HG02588 (cell line): ENCODE measurements around the gene SLC9A9.

Experiments
- ATAC-seq: cut with Tn5 transposase; IDR thresholded peaks from one replicate; pipeline ENCODE4 v1.9.1; 2021; ENCODE audit warnings: mild to moderate bottlenecking, moderate library complexity; ENCODE audit not compliant: unreplicated experiment

The SLC9A9 gene

DNA sequence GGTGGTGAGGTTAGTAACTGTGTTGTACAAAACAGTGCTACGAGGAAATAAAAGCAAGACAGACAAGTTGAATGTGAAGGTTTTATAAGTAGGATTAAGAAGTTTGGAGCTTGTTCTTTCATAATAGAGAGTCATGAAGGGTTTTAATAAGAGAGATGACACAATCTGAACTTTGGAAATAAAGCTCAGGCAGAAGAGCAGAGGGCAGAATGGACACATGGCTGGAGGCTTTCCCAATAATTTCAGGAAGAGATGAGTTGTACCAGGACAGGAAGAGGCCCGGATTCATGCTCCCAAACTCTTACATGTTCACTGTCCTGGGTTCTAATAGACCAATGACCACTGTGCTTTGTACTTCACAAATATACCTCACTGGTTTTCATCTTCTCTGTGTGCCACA is 194.8 kb downstream of the SLC9A9 start:
- no peak for ATAC-seq

DNA sequence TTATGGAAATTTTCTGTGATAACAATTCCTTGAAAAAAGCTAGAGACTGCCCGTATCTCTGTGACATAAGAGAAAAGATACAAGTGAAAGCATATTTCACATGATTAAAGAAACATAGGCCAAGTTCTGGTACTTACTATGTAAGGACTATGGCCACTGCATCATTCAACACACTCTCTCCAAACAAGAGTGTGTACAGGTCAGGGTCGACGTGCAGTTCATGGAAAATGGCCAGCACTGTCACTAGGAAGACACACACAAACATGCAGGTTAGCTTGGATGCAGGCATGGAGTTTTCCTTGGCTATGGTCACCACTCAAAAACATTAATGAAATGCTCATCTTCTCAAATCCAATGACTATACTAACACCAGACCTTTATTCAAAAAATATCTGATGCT is 196.2 kb downstream of the SLC9A9 start:
- ATAC-seq, result no peak

DNA sequence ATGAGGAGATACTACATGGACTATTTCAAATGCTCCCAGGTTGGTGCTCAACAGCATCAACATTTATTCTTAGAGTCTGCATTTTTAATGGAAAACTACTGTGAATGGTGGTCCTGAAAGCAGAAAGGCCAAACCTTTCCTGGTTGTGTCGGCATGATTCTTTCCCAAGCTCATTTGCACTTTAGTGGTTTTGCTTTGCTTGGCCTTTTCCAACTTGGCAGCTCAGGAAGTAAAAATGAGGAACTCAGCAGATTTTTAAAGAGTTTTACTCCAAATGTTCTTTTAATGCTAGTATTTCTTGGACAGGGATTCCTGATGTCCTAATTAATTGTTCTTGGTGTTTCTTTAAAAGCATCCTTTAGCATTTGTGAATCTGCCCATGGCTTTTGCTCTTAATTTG is 197.4 kb downstream of the SLC9A9 start:
- ATAC-seq, result no peak

- no peak for ATAC-seq
These were observed 198.1 kb downstream of the SLC9A9 start for GRCh38 chr3:143650120-143650519.

- no peak for ATAC-seq
These were observed 199.6 kb downstream of the SLC9A9 start for GRCh38 chr3:143648708-143649107.

DNA sequence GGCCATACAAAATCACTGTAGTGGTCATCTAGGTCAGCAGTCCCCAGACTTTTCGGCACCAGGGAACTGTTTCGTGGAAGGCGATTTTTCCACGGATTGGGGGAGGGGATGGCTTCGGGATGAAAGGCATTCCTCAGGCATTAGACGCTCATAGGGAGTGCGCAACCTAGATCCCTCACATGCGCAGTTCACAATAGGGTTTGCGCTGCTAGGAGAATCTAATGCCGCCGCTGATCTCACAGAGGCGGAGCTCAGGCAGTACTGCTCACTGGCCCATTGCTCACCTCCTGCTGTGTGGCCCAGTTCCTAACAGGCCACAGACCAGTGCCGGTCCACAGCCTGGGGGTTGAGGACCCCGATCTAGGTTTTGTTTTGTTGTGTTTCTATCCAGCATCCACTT is 200.1 kb downstream of the SLC9A9 start:
- ATAC-seq, result no peak

GRCh38 chr3:143644370-143645089 is 203.7 kb downstream of the SLC9A9 start:
- ATAC-seq, result no peak

GRCh38 chr3:143643905-143644304 is 204.4 kb downstream of the SLC9A9 start:
- no peak for ATAC-seq

- ATAC-seq, result no peak
These were observed 207.5 kb downstream of the SLC9A9 start for GRCh38 chr3:143640774-143641173.

DNA sequence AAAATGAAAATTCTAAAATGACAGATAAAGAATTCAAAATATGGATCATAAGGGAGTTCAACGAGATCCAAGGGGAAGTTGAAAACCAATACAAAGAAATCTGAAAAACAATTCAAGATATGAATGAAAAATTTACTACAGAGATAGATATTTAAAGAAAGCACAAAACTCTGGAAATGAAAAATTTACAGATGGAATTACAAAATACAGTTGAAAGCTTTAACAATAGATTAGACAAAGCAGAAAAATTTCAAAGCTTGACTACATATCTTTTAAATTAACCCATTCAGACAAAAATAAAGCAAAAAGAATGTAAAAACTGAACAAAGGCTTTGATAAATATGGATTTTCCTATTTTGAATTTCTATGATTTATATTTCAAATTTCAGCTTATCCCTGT is 211.1 kb downstream of the SLC9A9 start:
- ATAC-seq, result no peak

DNA sequence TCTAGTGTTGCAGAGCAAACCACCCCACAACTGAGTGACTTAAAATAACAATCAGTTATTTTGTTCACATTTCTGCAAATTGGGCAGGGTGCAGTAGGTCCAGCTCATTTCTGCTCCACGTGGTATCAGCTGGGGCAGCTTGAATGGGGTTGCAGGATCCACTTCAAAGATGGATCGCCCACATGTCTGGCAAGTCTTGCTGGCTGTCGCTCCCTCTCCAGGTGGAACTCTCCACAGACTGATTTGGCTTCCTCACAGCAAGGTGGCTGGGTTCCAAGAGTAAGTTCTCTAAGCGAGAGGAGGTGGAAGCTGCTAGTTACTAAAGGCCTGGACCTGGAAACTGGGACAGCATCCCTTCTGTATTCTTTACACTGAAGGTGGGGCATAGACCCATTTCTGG is 213.3 kb downstream of the SLC9A9 start:
- ATAC-seq, result no peak

DNA sequence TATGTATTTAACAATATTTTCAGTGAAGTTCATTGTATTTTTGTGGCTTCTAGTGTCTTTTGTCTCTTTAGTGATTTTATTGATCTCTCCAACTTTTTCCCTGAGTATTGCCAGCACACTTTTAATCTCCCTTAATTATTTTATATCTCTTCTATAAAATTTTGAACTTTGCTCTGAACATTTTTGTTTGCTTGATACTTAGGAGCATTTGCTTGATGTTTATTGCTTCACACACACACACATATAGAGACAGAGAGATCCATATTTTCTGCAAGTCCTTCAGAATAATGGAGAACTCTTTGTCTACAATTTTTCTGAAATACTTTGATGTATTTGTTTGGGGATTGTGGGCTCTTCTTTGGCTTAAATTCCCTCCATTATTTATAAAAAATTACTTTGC is 213.8 kb downstream of the SLC9A9 start:
- ATAC-seq, result no peak

GRCh38 chr3:143633816-143634215 is 214.5 kb downstream of the SLC9A9 start:
- no peak for ATAC-seq

DNA sequence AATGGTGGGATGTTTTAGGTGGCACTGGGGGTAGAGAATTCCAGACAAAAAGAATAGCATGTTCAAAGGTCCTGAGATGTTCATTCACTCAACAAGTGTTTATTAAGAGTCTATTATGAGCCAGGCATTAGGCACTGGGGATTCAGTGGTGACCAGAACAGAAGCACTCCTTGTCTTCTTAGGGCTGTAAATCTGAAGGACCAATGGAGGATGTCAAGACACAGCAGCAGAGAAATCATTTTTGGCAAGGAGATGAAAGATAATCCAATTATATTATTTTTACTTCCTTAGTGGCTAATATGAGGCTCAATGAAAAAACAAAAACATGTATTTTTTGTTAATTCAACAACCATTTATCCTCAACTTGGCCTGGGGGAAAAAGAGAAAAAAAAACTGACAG is 218.5 kb downstream of the SLC9A9 start:
- ATAC-seq, result no peak

DNA sequence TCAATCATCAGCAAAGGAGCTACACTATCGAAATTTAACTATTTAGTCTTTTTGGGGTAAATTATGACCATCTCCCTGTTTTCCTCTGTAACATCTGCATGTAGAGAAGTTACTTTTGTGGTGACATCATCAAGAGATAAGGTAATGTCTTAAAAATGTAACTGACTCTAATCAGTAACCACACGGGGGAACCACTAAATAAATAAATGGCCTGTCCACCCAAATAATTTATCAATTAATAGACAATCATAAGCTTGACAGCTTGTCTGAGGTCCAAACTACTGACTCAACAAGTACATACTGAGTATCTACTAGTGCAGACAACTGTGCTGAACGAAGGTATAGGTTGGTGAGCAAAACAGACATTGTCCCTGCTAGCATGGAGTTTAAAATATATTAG is 219.3 kb downstream of the SLC9A9 start:
- ATAC-seq, result no peak

DNA sequence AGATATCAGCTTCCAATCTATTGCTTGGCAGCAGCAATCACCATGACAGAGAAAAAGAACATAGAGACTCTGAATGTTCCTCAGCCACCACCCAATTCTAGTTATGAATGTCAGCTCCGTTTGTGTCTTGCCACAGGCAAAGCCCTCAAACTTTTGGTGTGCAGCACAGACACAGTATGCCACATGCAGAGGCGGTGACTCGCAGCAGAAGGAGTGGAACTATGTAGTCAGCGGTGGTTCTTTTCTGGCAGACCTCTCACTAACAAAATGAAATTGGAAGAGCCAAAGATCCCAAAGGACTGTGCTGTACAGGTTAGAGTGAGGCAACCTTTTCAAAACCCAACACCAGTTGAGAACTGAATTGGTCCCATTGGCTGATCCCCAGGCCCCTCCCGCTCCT is 220.9 kb downstream of the SLC9A9 start:
- ATAC-seq, result no peak

GRCh38 chr3:143619231-143619630 is 229.0 kb downstream of the SLC9A9 start:
- ATAC-seq, result no peak

DNA sequence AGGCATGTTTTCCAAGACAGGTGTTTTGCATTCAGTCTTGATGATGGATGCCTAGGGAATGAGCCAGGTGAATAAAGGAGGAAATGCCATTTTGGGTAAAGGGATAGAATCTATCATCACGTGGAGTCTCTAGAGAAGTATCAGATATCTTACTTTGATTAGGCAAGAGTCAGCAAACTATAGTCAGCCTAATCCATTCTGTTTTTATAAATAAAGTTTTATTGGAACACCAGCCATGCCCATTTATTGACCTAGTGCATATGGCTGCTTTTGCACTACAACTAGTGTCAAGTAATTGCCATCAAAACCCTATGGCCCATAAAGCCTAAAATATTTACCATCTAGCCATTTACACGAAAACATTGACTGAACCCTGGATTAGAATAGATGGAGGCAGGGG is 231.2 kb downstream of the SLC9A9 start:
- no peak for ATAC-seq

- ATAC-seq, result no peak
These were observed 235.0 kb downstream of the SLC9A9 start for GRCh38 chr3:143613226-143613625.

DNA sequence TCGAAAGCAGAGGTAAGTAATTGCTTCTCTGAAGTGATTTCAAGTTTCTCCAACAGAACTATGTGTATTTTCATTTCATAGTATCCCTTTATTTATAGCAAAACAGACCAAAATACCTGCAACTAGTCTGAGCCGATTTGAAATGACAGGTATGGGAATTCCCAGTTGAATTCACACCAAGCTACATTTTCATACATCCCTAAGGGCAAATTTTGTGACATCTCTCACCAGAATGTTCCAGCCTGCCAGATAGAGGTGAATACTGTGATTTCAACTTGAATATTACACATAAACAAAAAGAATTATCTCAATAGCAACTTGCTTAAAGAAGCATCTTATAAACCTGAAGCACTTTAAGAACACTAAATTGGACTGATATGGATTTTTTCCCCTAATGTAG is 235.7 kb downstream of the SLC9A9 start:
- ATAC-seq, result no peak

- no peak for ATAC-seq
These were observed 239.3 kb downstream of the SLC9A9 start for GRCh38 chr3:143608966-143609365.

DNA sequence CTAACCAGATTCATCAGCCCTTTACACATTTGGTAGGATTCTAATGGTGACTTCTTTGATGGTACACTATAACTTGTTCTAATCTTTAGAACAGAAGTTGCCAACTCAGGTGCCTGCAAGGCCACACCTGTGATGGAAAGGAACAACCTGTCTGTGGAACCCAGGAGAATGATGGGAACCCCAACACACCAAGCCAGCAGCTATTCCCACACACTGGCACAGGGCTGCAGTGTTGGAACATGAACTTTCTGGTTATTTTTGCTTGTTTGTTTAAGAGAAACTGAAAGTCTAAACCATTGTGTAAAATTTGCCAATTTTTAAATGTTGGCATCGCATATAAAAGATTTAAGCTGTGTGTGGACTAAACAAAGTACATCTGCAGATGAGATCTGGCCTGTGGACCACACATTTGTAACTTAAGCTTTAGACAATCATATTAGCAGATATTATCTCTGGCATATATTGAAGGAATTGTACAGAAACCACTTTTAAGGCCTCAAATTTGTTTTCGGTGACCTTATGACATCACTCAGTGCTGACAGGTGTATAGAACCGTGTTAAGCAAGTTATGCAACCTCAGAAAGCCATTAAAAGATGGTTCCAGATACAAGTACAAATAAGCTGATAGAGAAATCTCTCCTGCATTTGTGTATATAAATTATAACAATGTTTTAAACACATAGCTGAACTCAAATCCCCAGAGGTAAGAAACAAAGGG is 242.9 kb downstream of the SLC9A9 start:
- peak; percentile 22 for ATAC-seq
